ENCODE data around the gene UBL3.

DNA sequence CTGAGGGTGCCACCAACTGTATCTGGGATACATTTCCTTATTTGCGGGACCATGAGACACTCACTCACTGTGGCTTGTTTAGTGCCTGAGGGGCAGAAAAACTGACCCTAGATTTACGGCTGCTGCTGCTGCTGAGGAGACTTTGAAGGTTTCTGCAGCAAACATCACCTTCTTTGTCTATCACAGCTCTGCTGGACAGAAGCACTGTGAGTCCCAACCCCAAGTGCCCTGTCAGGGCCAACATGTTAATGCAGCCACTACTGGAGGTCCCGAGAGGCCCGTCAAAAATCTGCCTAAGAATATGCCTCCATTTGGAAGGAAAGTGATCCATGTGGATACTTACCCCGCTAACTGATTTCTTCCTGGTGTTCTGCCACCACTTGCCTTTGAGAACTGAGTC lies 37.3 kb upstream of the UBL3 start:
- TF ChIP-seq CTCF (IDR thresholded peaks at IDR 0.05), result no peak
- TF ChIP-seq POLR2A (IDR thresholded peaks at IDR 0.05), result no peak
